ENCODE results near the gene MAP3K7CL.

MAP3K7CL gene

DNA sequence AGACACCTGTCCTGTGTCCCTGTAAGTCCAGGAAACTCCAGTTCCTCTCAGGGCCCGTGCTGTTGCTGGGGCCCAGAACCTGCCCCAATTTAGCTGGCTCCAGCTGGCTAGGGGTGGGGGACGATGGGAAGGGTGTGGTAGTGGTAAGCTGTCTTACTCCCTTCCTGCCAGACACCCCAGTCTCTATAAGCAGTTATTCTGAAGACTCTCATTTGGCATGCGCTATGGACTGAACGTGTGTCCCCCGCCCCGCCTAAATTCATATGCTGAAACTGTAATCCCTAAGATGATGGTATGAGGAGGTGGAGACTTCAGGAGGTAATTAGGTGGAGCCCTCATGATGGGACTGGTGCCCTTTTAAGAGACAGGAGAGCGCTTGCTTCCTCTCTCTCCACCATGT, 82.0 kb downstream of the MAP3K7CL start:
- TF ChIP-seq, protein P1, sequence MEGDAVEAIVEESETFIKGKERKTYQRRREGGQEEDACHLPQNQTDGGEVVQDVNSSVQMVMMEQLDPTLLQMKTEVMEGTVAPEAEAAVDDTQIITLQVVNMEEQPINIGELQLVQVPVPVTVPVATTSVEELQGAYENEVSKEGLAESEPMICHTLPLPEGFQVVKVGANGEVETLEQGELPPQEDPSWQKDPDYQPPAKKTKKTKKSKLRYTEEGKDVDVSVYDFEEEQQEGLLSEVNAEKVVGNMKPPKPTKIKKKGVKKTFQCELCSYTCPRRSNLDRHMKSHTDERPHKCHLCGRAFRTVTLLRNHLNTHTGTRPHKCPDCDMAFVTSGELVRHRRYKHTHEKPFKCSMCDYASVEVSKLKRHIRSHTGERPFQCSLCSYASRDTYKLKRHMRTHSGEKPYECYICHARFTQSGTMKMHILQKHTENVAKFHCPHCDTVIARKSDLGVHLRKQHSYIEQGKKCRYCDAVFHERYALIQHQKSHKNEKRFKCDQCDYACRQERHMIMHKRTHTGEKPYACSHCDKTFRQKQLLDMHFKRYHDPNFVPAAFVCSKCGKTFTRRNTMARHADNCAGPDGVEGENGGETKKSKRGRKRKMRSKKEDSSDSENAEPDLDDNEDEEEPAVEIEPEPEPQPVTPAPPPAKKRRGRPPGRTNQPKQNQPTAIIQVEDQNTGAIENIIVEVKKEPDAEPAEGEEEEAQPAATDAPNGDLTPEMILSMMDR (IDR thresholded peaks at IDR 0.05; ENCODE audit: borderline replicate concordance, insufficient read depth, low read depth, low read length): no peak
- H3K4me3 ChIP-seq (ENCODE audit: low read depth, low read length): no peak overlapping the region

DNA sequence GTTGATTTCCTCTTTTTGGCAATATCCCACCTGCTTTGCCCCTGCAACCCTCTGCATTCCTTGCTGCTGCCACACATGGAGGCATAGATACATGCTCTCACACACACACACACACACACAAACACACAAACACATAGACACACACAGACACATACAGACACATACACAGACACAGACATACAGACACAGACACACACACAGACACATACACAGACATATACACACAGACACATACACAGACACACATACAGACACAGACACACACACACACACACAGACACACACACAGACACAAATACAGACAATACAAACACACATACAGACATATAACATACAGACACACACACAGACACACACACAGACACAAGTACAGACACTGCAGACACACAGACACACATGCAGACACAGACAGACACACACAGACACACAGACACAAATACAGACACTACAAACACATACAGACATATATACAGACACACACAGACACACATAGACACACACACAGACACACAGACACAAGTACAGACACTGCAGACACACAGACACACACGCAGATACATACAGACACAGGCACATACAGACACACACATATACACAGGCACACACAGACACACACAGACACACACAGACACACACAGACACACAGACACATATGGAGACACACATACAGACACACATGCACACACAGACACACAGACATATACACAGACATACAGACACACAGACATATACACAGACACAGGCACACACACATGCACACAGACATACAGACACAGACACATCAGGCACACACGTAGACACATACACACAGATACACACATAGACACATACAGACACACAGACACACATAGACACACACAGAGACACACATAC, 83.3 kb downstream of the MAP3K7CL start:
- TF ChIP-seq, protein P1 (IDR thresholded peaks at IDR 0.05; ENCODE audit: borderline replicate concordance, insufficient read depth, low read depth, low read length): no peak
- no peak overlapping the region for H3K4me3 ChIP-seq (ENCODE audit: low read depth, low read length)

DNA sequence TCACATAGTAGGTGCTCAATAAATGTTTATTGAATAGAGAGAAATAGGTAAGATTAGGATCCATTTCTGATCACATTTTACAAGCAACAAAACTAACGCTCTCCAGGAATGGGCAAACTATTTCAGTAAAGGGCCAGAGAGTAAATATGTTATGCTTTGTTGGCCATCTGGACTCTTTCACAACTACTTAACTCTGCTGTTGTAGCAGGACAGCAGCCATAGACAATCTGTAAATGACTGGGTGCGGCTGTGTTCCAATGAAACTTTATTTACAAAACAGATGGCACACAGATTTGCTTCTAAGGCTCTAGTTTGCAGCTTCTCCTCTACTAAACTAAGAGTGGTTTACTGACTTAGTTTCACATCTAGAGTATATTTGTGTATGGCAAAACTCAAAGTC, 85.3 kb downstream of the MAP3K7CL start:
- H3K4me3 ChIP-seq (ENCODE audit: low read depth, low read length): no peak overlapping the region
- TF ChIP-seq, protein P1 (IDR thresholded peaks at IDR 0.05; ENCODE audit: borderline replicate concordance, insufficient read depth, low read depth, low read length): no peak

DNA sequence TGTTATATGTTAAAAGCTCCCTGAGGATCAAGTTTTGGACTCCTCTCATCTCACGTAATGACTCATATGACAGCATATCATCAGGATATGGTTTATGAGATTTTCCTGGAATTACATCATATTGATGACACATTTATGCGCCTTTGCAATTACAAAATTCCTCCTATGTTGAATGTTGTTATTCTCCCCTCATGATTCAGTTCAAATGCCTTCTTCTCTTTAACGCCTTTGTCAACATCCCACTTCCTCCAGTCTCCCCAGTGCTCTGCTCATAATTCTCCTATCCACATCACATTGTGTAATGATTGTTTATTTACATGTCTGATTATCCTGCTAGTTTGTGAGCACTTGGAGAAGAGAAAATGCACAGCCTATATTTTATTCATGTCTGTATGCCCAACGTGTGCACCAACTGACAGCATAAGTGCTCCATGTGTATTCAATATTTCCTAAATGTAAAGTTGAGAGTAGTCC, 87.4 kb downstream of the MAP3K7CL start:
- TF ChIP-seq, protein P1 (IDR thresholded peaks at IDR 0.05; ENCODE audit: borderline replicate concordance, insufficient read depth, low read depth, low read length): no peak
- no peak overlapping the region for H3K4me3 ChIP-seq (ENCODE audit: low read depth, low read length)

DNA sequence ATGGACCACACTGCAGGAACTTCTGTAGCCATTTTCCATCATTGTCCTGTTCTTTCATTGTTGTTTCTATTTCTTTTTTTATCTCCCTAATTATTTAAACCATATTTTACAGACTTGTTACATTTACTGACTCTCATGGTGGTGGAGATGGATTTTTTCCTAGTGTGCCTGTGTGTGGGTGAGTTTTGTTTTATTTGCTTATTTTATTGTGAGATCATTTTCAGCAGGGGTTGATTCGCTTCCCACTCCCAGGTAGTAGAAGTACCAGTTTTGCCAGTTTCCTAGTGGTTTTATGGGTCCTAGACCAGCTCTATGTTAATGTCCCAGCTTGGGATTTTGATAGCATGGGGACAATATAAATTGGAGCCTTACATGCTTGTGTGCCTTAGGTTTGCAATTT, 88.3 kb downstream of the MAP3K7CL start:
- no peak overlapping the region for H3K4me3 ChIP-seq (ENCODE audit: low read depth, low read length)
- TF ChIP-seq, protein P1 (IDR thresholded peaks at IDR 0.05; ENCODE audit: borderline replicate concordance, insufficient read depth, low read depth, low read length): no peak

DNA sequence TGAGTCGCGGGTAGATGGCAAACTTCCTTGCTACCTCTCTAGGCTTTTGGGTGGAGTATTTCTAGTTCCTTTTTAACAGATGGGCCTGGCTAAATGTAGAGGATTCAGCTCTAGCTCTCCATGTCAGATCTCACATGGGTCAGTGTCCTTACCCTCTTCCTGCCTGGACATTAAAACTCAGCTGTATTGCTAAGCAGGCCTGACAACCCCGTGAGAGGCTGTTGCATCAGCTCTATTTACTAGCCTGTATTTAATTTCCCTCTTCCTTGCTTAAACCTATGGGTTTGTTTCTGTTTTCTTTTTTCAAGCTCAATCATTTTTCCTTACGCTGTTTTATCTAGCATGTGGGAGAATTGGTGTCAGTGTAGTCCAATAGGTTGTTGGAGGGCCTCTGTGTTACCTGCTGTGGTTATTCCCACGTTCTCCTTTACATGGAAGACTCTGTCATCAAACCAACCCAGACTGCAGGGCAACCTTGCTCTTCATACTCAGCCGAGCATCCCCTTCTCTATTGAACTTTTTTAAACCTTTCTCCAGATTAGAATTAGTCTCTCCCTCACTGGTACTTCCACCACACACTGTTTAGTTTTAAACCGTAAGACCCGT, 88.8 kb downstream of the MAP3K7CL start:
- TF ChIP-seq, protein P1 (IDR thresholded peaks at IDR 0.05; ENCODE audit: borderline replicate concordance, insufficient read depth, low read depth, low read length): no peak

More for the DNA sequence above, 88.8 kb downstream of the MAP3K7CL start:
- H3K4me3 ChIP-seq (ENCODE audit: low read depth, low read length): no peak overlapping the region
